Stimulated activated CD8-positive, alpha-beta memory T cell treated with anti-CD3 and anti-CD28 coated beads, Interleukin-7, amount 100 ng/mL, for 4 hours (primary cell): ENCODE results near the gene CEND1.

Source experiments
- DNase-seq, 2 donors: peaks; one replicate each; pipeline ENCODE4 v3.0.0-alpha.2; 2020; ENCODE audit warnings: low read depth in 2 of 2

Gene CEND1

GRCh38 chr11:811446-812245 is 21.8 kb upstream of the CEND1 start:
- DNase-seq = no peak

DNA sequence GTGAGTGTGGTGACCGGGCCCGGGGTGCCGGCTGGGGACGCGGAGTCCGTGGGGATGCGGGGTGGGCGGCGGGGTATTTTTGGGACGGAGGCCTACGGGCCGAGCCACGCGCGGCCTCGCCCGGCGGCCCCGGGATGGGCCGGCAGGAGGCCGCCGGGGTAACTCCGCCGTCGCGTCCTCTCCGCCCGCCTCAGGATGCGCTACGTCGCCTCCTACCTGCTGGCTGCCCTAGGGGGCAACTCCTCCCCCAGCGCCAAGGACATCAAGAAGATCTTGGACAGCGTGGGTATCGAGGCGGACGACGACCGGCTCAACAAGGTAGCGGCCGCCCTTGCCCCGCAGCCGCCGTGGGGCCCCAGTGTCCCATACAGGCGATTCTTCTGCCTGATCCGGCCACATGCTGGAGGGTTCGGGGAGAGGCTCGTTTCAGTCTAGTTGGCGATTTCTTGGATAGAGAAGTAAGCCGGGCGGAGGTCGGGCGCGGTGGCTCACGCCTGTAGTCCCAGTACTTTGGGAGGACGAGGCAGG is 20.2 kb upstream of the CEND1 start:
- DNase-seq = no peak

DNA sequence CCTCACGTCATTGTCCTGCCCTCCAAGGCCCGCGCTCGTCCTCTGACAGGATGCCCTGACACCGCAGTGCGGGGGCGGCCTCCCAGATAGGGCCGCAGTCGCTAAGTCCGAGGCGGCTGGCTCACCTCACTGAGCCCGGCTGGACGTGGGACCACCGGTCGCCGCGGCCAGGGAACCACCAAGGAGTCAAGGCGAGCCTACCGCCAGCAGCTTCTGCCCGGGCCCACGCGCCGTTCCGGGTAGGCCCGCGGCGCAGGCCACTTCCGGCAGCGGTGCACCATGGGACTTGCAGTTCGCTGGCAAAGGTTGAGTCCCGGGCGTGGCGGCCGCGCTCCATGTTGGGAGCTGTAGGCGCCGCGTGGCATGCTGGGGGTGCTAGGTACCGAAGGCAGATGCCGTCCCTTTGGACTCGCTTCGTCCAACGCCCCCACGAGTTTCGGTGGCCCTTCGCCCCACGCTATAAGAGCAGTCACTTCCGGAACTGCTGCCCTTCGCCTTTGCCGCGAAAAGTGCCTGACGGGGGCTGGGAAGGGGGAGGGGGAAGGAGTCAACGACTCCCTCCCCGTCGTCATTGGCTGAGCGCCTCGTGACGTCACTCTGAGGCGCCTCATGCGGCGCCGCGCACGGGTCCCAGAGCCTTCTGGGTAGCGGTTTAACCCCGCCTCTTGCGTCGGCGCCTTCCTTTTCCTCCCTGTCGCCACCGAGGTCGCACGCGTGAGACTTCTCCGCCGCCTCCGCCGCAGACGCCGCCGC is 19.6 kb upstream of the CEND1 start, which contains the start of gene RPLP2:
RPLP2 (plus strand) TSS at position 681 of the 753 bp plus-strand sequence. CDS start 268 bp downstream, outside the sequence.
- DNase-seq = peak; percentile 94 to 98

- DNase-seq = no peak
These were observed 18.8 kb upstream of the CEND1 start for GRCh38 chr11:808427-809286.

DNA sequence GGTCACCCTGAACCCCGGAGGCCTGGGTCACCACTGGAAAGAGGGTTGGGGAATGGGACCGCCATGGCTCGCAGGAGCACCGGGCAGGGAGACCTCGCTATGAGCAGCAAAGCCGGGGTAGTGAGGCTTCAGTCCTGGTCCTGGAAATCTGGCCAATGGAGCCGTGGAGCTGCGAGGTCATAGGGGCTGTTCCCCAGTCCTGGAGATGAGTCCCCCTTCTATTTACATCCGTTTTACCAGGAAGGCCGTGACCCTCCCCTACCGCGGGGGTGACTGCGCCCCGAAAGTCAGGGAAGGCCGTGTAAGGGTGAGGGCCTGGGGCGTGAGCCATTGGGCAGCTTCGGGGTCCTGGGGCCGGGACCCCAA is 14.7 kb upstream of the CEND1 start:
- DNase-seq = no peak

- no peak for DNase-seq
These were observed 14.1 kb upstream of the CEND1 start for GRCh38 chr11:803770-804598.

DNA sequence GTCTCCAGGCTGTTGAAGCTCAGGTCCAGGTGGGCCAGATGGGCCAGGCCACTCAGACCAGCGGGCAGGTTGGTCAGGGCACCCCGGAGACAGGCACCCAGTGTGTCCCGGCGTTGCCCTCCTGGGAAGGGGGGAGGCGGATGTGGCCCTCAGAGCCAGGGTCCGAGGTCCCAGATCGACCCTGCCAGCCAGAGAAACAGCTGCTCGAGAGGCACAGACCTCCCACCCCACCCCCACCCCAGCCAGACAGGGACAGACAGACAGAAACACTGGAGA is 13.5 kb upstream of the CEND1 start:
- DNase-seq = no peak

DNA sequence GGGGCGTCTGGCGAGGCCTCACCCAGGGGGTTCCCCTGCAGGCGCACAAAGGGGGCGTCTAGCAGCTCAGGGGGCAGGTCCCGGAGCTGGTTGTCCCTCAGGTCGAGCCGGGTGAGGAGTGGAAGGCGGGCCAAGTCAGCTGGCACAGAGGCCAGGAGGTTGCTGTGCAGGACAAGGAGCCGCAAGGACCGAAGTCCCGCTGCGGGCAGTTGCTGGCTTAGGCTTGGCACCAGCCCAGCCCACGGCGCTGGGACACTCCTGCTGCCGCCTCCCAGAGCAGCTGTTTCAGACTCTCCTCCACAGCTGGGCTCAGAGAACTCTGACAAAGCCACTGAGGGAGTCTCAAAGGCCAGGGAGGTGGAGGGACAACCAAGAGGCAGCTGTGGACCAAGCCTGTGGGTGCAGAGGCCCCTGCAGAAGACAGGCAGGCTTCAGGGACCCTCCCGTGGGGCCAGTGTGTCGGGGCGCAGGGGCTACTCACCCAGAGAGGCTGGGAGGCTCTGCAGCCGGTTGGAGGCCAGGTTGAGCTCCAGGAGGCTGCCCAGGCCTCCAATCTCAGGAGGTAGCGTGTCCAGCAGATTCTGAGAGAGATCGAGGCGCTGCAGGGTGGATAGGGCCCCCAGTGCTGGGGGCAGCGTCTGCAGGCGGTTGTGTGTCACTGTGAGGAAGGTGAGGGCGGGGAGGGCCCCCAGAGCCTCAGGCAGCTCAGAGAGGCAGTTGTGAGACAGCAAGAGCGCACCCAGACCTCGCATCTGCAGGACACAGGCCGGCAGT is 13.0 kb upstream of the CEND1 start:
- DNase-seq = no peak

DNA sequence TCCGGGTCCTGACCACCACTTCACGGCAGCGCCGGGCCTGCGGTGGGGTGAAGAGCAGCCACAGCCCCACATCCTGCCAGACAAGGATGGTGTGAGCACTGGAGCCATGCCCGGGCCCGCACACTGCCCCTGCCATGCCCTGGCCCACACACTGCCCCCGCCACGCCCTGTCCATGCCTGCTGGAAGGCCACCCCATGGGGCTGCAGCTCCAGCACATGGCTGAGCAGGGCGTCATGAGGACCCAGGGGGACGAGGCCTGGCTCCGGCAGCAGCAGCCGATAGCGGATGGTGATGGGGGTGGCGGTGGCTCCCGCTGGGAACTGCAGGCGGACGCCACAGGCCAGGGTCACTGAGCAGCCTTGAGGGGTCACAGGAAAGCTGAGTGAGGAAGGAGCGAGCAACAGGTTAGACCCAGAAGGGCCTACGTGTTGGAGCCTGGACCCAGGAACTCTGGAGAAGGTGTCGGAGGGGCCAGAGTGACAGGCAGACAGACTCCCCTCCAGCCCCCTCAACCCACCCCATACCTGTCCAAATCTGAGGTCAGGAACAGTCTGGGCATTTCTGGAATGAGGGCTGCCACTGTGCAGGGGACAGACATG is 12.2 kb upstream of the CEND1 start:
- DNase-seq = no peak

- no peak for DNase-seq
These were observed 11.3 kb upstream of the CEND1 start for GRCh38 chr11:801097-801780.

- no peak for DNase-seq
These were observed 10.6 kb upstream of the CEND1 start for GRCh38 chr11:800473-800872.

DNA sequence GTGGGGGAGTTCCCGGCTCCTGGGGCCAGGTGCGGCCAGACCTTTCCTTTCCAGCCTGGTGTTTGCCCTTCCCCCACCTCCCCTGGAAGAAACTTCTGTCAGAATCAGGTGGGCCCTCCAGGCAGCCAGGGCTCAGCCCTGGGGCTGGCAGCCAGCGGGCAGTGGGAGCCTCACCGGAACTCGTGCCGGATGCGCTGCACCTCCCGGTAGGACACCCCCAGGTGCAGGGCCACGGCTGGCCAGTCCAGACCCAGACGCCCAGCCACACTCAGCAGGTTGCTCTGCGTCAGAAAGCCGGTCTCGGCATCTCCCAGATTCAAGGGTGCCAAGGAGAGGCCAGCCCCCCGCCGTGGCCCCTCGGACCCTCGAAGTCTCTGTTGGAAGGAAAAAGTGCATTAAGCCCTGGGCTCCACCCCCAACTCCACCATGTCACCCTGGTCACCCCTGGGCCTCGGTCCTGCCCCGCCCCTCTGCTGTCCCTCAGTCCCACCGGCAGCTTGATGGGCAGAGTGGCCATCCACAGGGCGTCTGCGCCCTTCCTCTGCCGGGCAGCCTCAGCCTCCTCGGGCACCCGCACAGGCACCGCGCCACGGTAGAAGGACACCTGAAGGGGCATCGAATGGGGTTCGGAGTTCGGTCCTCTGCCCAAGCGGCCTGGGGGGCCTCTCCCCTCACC is 9.9 kb upstream of the CEND1 start:
- no peak for DNase-seq

GRCh38 chr11:798093-798713 is 8.3 kb upstream of the CEND1 start, which contains the start of gene SLC25A22:
TSS of gene SLC25A22 (minus strand) at chr11:798281. CDS start at chr11:795006, 3,275 bp downstream.
- peak in 1 of 2 donors; percentile 79 for DNase-seq

DNA sequence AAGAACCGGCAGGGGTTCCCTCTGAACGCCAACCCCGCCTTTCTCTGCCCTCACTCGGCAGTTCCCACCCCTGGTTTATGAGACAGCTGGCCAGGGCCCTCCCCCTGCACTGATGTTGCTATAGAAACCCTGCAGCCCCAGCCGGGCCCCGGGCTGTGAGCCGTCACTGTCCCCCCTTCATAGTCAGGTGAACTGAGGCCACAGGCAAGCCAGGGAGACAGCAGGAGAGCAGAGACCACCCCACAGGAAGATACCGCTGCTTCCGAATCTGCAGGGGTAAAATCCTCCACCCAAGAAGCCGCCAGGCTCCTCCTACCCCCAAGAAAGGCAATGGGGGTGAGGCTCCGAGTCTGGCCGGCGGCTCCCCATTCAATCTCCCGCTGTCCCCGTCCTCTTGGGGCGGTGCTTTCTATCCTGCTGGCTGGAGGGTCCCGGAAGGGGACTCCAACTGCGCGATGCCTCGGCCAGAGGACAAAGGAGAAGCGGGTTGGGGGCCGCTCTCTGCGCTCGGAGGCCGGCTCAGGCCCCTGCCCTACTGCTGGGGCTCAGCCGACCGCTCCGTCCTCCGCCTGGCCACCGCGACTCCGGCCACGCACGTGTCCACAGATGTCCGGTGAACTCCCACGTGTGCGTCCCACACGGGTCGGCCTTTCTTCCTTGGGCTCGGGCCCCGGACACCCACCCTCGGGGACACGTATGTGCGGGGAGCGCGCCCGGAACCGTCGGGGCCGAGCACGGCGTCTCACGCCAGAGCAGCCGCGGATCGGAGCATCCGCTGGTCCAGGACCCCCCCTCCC is 7.6 kb upstream of the CEND1 start:
- peak; percentile 61 to 76 for DNase-seq

GRCh38 chr11:796565-797295 is 6.8 kb upstream of the CEND1 start:
- DNase-seq = no peak

- peak; percentile 82 for DNase-seq
These were observed 6.0 kb upstream of the CEND1 start for GRCh38 chr11:795634-796564.
